Vagina (tissue), 2 donors: ENCODE results near the gene PIK3R5.

Experiments
- POLR2AphosphoS5 ChIP-seq, 2 donors: sonication (generic); formaldehyde crosslinking; IDR thresholded peaks; one replicate each; pipeline ENCODE4 v1.9.0; 2017; ENCODE audit warnings: antibody characterized with exemption in 2 of 2, mild to moderate bottlenecking in 2 of 2, low read depth in 1 of 2; ENCODE audit not compliant: insufficient read depth in 1 of 2
- TF ChIP-seq, protein P1 (sequence below), 3 experiments: fragments of 450-650 bp in 2 of 3; fragments of 200-600 bp in 1 of 3; sonication (generic) in 1 of 3; IDR thresholded peaks; one replicate each; pipeline ENCODE4 v1.5.1; 2017 to 2019; ENCODE audit warnings: antibody characterized with exemption in 3 of 3, mild to moderate bottlenecking in 2 of 3, moderate library complexity in 2 of 3

DNA sequence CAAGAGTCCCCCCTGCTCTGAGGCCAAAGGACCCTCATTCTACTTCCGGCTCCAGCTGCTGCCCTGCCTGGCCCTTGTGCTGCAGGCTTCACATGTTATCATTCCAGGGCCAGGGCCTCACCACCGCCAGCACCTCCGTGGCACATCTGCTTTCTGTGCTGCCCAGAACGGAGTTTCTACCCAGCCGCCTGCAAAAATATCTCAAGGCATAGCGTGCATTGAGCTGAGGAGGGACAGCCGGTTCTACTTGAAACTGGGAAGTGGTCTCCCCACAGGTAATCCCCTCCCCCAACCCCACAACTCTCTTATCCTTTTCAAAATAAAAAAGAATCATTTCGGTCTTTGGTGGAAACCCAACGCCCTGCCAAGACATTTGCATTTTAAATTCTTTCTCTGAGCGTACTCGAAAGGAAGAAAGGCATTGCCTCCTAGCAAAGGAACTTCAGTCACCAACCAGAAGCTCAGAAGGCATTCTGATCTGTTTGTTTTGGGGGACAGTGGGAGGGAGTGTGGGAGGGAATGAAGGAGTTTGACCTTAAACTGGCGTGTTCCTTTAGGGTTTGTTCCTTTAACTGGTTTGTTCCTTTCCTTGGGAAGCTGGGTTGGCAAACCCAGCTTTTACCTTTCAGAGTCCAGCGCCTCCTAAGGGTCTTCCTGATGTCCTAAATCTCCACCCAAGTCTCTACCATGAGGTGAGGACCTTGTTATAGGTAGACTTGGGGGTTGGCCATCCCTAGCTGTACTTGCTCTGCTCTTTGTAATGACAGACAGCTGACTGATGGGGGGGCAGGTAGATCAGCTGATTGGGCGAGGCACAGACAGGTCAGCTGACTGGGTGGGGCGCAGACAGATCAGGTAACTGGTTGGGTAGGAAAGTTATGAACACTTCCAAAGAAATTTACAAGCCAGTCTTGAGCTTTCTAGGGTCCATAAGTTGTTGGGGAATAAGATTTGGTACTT lies 64.6 kb downstream of the PIK3R5 start:
- TF ChIP-seq, protein P1, sequence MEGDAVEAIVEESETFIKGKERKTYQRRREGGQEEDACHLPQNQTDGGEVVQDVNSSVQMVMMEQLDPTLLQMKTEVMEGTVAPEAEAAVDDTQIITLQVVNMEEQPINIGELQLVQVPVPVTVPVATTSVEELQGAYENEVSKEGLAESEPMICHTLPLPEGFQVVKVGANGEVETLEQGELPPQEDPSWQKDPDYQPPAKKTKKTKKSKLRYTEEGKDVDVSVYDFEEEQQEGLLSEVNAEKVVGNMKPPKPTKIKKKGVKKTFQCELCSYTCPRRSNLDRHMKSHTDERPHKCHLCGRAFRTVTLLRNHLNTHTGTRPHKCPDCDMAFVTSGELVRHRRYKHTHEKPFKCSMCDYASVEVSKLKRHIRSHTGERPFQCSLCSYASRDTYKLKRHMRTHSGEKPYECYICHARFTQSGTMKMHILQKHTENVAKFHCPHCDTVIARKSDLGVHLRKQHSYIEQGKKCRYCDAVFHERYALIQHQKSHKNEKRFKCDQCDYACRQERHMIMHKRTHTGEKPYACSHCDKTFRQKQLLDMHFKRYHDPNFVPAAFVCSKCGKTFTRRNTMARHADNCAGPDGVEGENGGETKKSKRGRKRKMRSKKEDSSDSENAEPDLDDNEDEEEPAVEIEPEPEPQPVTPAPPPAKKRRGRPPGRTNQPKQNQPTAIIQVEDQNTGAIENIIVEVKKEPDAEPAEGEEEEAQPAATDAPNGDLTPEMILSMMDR (IDR thresholded peaks at IDR 0.05): no peak
- TF ChIP-seq POLR2AphosphoS5 (IDR thresholded peaks at IDR 0.05; ENCODE audit: insufficient read depth in 1 of 2, low read depth in 1 of 2): no peak
